Measurements from ENCODE around the gene ERMARD.

ERMARD gene

DNA sequence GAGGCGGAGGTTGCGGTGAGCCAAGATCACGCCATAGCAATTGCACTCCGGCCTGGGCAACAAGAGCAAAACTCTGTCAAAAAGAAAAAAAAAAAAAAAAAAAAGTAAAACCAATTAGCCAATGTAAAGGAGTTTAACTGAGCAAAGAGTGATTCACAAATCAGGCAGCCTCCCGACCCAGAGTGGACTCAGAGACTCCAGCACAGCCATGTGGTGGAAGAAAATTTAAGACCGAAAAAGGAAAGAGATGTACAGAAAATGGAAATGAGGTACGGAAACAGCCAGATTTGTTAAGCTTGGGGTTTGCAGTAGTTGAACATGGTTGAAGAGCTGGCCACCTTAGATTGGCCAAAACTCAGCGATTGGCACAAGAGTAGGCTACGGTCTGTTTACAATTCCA, 51.4 kb downstream of the ERMARD start:
- DNase-seq (ENCODE audit: low read depth): no peak

DNA sequence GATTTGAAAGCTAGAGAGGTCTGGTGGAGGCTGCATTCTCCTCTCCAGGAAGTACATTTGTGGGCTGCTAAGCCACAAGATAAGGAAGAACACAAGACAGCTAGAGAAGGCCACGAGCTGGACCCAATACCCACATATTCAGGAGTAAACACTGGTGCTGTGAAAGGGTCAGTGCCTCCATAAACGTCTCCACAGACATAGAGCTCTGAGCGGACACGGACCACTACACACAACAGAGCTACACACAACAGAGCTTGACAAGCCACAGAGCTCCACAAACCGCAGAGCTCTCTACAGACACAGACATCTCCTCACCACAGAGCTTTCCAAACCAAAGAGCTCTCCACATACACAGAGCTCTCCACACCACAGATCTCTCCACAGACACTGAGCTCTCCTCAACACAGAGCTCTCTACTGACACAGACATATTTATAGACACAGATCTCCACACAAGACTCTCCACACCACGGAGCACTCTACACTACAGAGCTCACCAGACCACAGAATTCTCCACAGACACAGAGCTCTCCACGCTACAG, 51.9 kb downstream of the ERMARD start:
- no peak for DNase-seq (ENCODE audit: low read depth)

DNA sequence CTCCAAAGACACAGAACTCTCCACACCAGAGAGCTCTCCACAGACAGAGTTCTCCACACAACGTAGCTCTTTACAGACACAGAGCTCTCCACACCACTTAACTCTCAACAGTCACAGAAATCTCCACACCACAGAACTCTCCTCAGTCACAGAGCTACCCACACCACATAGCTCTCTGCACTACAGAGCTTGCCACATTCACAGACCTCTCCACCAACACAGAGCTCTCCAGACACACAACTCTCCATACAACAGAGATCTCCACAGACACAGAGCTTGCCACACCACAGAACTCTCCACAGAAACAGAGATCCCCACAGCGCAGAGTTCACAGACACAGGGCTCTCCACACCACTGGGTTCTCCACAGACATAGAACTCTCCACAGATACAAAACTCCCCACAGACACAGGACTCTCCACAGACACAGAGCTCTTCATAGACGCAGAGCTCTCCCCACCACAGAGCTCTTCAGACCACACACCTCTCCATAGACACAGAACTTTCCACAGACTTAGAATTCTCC, 52.5 kb downstream of the ERMARD start:
- no peak for DNase-seq (ENCODE audit: low read depth)

DNA sequence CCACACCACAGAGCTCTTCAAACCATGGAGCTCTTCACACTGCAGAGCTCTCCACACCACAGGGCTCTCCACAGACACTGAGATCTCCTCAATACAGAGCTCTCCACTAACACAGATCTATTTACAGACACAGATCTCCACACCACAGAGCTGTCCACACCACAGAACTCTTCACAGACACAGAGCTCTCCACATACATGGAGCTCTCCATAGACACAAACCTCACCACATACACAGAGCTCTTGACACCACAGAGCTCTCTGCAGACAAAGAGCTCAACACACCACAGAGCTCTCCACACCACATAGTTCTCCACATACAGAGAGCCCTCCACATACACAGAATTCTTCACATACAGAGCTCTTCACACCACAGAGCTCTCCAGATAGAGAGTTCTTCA, 53.0 kb downstream of the ERMARD start:
- no peak for DNase-seq (ENCODE audit: low read depth)

DNA sequence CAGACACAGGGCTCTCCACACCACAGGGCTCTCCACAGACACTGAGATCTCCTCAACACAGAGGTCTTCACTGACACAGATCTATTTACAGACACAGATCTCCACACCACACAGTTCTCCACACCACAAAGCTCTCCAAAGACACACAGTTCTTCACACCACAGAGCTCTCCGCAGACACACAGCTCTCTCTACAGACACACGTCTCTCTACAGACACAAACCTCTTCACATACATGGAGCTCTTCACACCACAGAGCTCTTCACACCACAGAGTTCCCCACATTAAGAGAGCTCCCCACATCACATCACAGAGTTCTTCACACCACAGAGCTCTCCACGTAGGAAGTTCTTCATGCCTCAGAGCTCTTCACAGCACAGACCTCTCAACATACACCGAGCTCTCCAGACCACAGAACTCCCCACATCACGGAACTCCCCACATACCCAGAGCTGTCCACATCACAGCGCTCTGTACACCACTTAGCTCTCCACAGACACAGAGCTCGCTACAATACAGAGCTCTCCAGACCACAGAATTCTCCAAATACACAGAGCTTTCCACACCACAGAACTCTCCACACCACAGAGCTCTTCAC, 53.9 kb downstream of the ERMARD start:
- DNase-seq (ENCODE audit: low read depth): no peak

DNA sequence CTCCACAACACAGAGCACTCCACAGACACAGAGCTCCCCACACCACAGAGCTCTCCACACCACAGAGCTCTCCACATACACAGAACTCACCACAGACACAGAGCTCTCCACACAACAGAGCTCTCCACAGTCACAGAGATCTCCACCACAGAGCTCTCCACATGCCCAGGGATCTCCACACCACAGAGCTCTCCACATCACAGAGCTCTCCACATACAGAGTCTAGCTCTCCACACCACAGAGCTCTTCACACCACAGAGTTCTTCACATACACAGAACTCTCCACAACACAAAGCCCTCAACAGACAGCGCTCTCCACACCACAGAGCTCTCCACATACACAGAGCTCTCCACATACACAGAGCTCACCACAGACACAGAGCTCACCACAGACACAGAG, 55.3 kb downstream of the ERMARD start:
- no peak for DNase-seq (ENCODE audit: low read depth)

DNA sequence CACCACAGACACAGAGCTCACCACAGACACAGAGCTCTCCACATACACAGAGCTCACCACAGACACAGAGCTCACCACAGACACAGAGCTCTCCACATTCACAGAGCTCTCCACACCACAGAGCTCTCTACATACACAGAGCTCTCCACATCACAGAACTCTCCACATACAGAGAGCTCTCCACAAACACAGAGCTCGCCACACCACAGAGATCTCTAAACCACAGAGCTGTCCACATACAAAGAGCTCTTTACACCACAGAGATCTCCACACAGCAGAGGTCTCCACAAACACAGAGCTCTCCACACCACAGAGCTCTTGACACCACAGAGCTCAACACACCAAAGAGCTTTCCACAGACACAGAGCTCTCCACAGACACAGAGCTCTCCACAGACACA, 55.8 kb downstream of the ERMARD start:
- DNase-seq (ENCODE audit: low read depth): no peak

DNA sequence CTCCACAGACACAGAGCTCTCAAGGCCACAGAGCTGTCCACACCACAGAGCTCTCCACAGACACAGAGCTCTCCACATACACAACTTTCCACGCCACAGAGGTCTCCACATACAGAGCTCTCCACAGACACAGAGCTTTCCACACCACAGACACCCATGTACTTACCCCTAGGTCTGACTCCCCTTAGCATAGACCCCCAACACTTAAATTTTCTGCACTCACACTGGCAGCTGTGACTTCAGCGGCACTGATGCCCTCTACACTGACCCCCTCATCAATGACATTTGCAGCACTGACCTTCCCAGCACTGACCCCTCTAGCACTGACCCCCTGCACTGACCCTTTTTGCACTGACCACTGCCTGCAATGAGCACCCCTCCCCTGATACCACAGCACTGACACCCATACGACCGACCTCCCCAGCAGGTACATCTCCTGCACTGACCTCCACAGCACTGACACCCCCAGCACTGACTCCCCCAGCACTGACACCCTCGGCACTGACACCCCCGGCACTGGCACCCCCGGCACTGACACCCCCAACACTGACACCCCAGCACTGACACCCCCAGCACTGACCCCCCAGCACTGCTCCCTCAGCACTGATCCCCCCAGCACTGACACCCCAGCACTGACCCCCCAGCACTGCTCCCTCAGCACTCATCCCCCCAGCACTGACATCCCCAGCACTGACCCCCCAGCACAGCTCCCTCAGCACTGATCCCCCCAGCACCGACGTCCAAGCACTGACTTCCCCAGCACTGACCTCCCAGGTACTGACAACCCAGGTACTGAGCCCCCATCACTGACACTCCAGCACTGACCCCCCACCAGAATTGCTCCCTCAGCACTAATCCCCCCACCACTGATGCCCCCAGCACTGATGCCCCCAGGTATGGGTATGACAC, 56.5 kb downstream of the ERMARD start:
- no peak for DNase-seq (ENCODE audit: low read depth)

DNA sequence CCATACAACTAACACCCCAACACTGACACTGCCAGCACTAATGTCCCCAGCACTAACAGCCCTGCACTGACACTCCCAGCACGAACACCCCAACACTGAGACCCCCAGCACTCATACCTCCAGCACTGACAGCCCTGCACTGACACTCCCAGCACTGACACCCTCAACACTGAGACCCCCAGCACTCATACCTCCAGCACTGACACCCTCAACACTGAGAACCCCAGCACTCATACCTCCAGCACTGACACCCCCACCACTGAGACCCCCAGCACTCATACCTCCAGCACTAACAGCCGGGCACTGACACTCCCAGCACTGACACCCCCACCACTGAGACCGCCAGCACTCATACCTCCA, 57.2 kb downstream of the ERMARD start:
- DNase-seq (ENCODE audit: low read depth): no peak

DNA sequence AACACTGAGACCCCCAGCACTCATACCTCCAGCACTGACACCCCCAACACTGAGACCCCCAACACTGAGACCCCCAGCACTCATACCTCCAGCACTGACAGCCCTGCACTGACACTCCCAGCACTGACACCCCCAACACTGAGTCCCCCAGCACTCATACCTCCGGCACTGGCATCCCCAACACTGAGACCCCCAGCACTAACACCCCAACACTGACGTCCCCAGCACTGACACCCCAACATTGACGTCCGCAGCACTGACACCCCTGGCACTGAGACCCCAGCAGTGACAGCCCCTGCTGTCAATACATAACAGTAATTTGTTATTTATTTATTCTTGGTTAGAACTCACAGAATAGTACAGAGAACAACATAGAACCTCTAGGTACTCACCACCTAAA, 58.0 kb downstream of the ERMARD start:
- DNase-seq (ENCODE audit: low read depth): no peak

DNA sequence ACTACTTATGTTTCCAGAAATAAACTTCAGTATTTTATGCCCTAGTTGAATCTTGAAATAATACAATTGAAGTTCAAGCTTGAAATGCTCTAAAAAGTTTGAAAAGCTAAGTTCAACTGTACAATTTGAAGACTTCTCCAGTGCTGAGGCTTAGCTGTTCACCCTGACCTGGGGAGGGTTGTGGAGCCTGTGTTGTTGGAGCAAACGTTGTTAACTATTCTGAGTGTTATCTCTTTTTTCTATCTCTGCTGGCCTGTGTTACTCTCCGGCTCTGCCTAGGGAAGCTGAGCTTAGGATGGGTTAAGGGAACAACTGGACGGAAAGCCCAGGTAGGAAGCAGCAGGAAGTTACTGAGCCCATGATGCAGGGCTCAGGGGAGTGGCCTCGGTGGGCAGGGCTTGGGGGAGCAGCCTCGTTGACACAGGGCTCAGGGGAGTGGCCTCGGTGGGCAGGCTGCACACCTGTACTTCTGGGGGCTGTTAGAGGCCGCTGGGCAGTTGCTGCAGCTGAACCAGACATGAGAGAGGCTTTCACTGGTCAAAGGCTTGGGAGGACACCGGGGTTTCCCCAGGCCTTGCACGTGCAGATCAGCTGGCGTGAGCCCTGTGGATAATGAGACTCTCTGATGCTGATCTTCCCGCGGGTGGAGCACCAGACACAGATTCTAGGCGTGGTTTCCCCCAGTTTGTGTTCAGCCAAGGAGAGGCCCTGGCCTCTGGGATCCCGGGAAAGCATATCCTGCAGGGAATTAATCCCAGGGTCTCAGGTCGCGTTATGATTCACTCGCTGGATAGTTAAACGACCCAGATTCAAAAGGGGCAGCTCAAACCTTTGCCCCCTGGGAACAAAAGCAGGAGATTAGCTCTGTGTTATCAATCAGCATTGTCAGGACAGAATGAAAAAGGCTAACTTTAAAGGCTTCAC, 58.9 kb downstream of the ERMARD start:
- no peak for DNase-seq (ENCODE audit: low read depth)

DNA sequence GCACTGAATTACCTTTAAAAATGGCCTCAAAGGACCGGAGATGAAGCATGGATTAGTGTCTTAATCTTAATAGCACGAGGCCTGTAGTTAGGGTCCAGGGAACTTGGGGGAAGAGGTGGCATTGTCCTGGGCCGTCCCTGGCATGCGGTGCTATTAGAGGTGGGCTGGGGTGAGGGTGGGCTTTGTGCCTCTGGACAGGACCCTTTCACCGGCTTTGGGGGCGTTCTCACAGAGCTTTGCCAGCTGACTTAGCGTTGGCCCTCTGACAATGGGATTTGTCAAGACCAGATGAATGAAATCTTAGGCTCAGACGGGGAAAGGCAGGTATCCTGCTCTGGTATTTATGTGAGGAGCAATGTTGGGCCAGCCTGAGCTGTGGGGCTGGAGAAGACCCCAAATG, 59.6 kb downstream of the ERMARD start:
- no peak for DNase-seq (ENCODE audit: low read depth)

DNA sequence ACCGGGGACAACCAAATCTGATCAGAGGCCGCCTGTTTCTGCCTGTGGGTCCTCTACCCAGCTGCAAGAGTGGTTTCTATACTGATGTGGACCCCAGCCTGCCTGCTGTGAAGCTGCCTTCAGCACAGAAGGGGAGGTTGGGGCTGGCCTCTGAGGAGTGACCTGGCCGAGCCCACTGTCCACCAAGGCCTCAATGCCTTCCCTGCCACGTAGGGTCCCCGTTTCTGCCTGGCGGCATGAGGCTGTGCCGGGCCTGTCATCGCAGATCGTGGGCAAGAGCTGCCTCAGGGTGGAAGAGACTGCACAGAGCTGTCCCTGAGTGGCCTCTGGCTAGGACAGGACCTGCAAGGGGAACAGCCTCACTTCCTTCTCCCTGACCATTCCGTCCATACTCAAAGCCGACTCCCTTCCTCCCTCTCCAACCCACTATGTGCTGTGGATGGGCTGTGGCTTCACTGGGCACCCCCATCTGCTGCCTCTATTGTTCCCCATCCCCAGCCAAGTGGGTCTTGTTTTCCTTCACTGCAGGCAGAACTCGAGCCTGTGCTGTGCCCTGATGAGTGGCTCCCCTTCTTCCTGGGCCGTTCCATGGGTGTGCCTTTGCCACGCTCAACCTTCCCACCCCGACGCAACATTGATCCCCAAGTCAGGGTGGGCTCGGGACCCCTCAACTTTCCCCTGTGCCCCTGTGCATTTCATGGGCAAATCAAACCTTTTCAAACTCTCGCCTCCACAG, 60.3 kb downstream of the ERMARD start:
- DNase-seq (ENCODE audit: low read depth): no peak

DNA sequence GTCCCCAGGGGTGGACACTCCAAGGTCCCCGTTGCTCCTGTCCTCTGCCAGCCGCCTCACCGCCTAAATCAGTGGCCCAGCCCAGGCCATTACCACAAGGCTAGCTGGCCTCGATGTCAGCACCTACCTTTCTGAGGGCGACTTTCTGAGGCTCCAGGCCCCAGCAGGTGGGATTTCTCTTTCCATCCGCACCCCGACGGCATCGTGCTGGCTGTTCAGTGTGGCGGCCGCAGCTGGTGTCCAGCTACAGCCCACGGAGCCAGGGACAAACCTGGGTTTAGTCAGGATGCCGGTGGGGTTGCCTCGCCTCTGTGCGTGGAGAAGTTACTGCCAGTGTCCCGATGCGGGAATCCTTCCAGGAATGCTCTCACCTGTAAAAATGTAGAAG, 60.8 kb downstream of the ERMARD start:
- no peak for DNase-seq (ENCODE audit: low read depth)

DNA sequence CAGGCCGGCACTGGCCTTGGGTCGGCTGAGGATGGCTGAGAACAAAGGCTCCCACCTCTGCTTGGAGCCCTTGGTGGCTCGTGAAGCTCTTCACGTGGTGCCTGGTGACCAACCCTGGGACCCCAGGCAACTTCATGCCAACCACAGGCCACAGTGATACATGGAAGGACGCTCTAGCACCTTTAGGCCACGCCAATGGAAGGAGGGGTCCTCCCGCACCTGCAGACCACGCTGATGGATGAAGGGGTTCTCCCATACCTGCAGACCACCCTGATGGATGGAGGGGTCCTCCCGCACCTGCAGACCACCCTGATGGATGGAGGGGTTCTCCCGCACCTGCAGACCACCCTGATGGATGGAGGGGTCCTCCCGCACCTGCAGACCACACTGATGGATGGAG, 62.5 kb downstream of the ERMARD start:
- DNase-seq (ENCODE audit: low read depth): no peak

DNA sequence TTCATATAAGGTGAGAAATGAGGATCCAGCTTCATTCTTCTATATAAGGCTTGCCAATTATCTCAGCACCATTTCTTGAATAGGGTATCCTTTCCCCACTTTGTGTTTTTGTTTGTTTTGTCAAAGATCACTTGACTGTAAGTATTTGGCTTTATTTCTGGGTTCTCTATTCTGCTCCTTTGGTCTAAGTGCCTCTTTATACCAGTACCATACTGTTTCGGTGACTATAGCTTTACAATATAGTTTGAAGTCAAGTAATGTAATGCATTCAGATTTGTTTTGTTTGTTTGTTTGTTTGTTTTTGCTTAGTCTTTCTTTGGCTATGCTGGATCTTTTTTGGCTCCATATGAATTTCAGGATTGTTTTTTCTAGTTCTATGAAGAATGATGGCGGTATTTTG, 64.6 kb downstream of the ERMARD start:
- DNase-seq (ENCODE audit: low read depth): no peak

DNA sequence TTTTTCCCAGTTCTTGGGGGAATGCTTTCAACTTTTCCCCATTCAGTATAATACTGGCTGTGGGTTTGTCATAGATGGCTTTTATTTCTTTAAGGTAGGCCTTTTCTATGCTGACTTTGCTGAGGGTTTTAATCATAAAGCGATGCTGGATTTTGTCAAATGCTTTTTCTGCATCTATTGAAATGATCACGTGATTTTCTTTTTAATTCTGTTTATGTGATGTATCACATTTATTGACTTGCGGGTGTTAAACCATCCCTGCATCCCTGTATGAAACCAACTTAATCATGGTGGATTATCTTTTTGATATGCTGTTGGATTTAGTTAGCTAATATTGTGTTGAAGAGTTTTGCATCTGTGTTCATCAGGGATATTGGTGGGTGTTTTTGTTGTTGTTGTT, 65.6 kb downstream of the ERMARD start:
- no peak for DNase-seq (ENCODE audit: low read depth)

DNA sequence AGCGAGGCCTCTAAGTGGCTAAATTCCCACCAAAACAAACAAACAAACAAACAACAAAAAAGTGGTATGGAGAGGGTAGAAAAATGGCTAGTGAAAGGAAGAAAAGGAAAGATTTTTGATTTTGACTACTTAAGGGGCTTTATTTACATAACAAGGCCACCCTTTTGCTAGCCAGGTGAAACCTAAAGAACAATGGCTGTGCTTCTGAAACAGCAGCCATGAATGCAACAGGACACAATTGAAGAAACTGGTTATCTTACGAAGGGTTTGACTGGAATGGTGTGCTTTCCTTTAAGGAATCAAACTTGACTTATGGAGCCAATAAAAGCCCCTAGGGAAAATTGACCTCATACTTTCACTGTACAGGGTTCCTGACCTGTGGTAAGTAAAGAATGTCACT, 68.9 kb downstream of the ERMARD start:
- no peak for DNase-seq (ENCODE audit: low read depth)

DNA sequence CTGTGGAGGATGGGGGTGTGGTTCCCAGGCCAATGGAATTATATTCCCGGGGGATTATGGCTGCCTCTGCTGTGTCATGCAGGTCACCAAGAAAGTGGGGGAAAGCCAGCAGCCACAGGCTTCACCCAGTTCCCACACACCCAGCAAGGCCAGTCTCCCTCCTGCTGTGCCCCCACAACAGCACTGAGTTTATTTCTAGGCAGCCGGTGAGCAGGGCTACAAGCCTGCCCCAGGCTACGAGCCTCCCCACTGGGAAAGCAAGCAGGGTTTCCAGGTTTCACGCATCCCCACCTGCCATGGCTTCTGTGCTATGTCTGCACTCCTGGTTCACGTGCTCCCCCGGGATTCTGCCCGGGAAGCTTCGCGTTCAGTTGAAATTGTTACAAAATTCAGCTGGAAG, 72.6 kb downstream of the ERMARD start:
- no peak for DNase-seq (ENCODE audit: low read depth)

DNA sequence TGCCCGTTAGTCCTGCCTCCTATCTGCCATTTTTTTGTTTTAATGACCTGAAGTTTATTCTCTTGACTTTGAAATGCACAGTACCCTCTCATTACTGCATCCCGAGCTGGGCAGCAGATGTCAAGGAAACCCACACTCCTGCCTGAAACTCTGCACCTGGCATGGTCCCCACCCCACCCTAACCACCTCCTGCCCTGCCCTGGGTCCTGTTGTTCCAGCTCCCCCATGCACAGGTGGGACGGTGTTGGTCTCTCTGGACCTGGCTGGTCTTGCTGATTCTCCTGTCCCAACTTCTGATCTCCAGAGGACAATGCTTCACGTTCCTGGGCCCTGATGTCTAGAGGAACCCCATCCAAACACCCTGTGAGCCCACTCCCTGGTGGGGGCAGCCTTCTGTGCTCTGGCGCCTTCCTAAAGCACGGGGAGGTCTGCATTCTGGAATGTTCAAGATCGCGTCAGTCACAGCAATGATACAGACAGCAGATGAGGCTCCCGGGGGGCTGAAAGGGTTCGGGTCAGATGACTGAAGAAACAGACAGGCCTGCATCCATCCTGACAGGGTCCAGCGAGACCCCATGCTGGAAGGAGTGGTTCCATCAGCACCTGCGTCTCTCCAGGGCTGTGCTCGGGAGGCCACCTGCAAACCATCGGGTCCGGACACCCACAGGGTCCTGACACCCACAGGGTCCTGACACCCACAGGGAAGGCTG, 73.6 kb downstream of the ERMARD start:
- DNase-seq (ENCODE audit: low read depth): no peak

All from activated gamma-delta T cell treated with anti-CD3 and anti-CD28 coated beads, Interleukin-2, amount 50 U/mL, for 16 hours (primary cell).